ENCODE data around the gene DZIP1L. TPM values are rescaled to one million over a fixed set of nuclear protein-coding genes. Genes with fewer than 3 reads are reported as not detected.

DZIP1L gene
- total and polyA plus RNA-seq, 7 donors = 1.2 to 33.0 (median 16.8) TPM; not detected in 1

DNA sequence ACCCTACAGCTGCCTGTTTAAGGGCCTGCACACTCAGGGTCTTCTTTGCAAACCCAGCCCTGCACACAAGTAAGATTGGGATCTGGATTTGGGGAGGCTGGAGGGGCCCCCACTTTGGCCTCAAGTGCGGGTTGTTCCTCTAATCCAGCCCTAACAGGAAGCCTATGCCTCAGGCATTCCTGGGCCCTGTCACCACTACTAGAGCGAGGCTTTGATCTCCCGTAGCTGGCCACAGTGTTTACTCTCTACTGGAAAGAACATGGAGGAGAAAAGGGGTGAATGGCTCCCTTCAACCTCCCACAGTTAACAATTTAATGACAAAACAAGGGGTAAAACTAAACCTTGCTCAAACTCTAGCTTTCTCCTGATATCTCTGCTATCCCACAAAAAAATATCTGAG lies 48.4 kb downstream of the DZIP1L start:
- DNase-seq = no peak
- Histone ChIP-seq H3K9me3 (no peaks in the 10 kb centered on the region), H3K4me1 (peaks cover 0 to 7% (median 3%) of the 10 kb centered on the region in 4 donors), H3K27me3 (no peaks in the 10 kb centered on the region), H3K4me3 (no peak overlapping the region), H3K27ac (no peak overlapping the region), H3K36me3 (peaks cover 33 to 66% (median 40%) of the 10 kb centered on the region in 4 donors)
- 87% methylated on average over 3 of the region's 3 CpGs for WGBS, 2 donors
- intact Hi-C loops (cut with DNase I) = no loop called here
- TF ChIP-seq, protein P1, sequence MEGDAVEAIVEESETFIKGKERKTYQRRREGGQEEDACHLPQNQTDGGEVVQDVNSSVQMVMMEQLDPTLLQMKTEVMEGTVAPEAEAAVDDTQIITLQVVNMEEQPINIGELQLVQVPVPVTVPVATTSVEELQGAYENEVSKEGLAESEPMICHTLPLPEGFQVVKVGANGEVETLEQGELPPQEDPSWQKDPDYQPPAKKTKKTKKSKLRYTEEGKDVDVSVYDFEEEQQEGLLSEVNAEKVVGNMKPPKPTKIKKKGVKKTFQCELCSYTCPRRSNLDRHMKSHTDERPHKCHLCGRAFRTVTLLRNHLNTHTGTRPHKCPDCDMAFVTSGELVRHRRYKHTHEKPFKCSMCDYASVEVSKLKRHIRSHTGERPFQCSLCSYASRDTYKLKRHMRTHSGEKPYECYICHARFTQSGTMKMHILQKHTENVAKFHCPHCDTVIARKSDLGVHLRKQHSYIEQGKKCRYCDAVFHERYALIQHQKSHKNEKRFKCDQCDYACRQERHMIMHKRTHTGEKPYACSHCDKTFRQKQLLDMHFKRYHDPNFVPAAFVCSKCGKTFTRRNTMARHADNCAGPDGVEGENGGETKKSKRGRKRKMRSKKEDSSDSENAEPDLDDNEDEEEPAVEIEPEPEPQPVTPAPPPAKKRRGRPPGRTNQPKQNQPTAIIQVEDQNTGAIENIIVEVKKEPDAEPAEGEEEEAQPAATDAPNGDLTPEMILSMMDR (IDR thresholded peaks at IDR 0.05) = no peak
- no peak for TF ChIP-seq EP300 (IDR thresholded peaks at IDR 0.05)
- no peak for TF ChIP-seq POLR2AphosphoS5 (IDR thresholded peaks at IDR 0.05)
- no peak for TF ChIP-seq POLR2A (IDR thresholded peaks at IDR 0.05)

DNA sequence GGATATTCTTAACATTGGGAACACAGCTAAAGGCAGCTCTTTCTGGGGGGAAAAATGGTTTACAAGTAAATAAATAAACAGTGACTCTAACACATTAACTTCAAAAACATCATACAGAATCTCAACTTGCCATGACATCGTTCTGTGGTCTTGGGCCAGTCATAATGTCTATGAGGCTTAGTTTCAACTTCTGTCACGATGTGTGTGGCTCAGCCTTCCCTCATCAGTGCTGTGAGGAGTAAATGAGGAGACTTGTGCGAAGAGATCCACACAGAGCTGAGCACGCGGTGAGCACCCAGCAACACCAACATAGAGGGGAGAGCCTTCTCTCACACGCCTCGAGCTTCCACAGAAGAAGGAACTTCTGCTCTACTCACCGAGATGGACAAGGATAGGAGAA lies 49.0 kb downstream of the DZIP1L start:
- Histone ChIP-seq H3K4me3 (no peak overlapping the region), H3K9me3 (no peaks in the 10 kb centered on the region), H3K27ac (no peak overlapping the region), H3K27me3 (no peaks in the 10 kb centered on the region), H3K4me1 (peaks cover 0 to 7% (median 3%) of the 10 kb centered on the region in 4 donors), H3K36me3 (peaks cover 30 to 65% (median 39%) of the 10 kb centered on the region in 4 donors)
- intact Hi-C loops (cut with DNase I) = no loop called here
- no peak for DNase-seq
- 82 to 88% methylated on average over 8 of the region's 8 CpGs for WGBS, 2 donors
- TF ChIP-seq POLR2A (IDR thresholded peaks at IDR 0.05) (no peak), EP300 (IDR thresholded peaks at IDR 0.05) (no peak), POLR2AphosphoS5 (IDR thresholded peaks at IDR 0.05) (no peak)
- TF ChIP-seq, protein P1 (IDR thresholded peaks at IDR 0.05) = no peak

DNA sequence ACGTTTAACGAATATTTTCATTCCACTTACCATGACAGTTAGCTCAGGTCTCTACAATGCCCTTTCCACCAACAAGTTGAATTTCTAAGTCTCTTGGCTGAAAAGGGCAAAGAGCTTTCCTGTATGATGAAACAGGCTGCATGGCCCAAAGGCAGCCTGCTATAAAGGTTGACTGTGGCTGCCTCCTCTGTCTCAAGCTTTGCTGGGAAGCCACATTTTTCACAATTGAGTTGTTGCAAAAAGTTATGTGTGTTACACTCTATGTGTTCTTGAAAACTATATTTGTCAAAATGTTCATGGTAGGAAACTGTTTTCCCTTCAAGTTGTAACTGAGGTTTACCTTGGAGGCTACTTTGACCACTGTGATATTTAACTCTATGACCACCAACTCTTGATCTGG lies 49.5 kb downstream of the DZIP1L start:
- TF ChIP-seq POLR2AphosphoS5 (IDR thresholded peaks at IDR 0.05) = no peak
- TF ChIP-seq POLR2A (IDR thresholded peaks at IDR 0.05) = no peak
- TF ChIP-seq, protein P1 (IDR thresholded peaks at IDR 0.05) = no peak
- TF ChIP-seq EP300 (IDR thresholded peaks at IDR 0.05) = no peak
- Histone ChIP-seq H3K9me3 (no peaks in the 10 kb centered on the region), H3K36me3 (peaks cover 26 to 65% (median 39%) of the 10 kb centered on the region in 4 donors), H3K27ac (no peak overlapping the region), H3K4me1 (peaks cover 0 to 7% (median 3%) of the 10 kb centered on the region in 4 donors), H3K4me3 (no peak overlapping the region), H3K27me3 (no peaks in the 10 kb centered on the region)
- no peak for DNase-seq
- intact Hi-C loops (cut with DNase I) = no loop called here
- WGBS, 2 donors = 96 to 99% methylated on average over 2 of the region's 2 CpGs

DNA sequence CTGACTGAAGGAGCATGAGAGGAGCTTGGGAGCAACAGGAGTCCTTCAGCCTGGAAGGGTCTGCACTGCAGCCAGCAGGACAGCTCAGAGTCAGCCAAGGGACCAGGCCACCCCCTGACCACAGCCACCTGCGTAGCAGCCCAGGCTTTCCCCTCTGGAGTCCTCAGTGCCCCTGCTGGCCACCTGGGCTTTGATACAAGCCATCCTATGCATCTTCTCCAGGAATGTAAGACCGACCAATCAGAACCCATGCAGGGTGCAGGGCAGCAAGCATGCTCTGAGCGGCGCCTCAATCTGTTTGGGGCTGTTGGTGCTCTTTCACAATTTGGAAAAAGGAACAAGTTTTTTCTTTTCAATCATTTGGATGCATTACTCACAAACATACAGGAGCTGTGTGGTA lies 52.0 kb downstream of the DZIP1L start:
- intact Hi-C loops (cut with DNase I) = no loop called here
- H3K4me3 ChIP-seq = no peak overlapping the region
- peaks cover 0 to 17% (median 12%) of the 10 kb centered on the region in 4 donors for H3K4me1 ChIP-seq
- no peaks in the 10 kb centered on the region for H3K27me3 ChIP-seq
- no peak overlapping the region for H3K27ac ChIP-seq
- TF ChIP-seq POLR2A (IDR thresholded peaks at IDR 0.05) (no peak), EP300 (IDR thresholded peaks at IDR 0.05) (no peak), POLR2AphosphoS5 (IDR thresholded peaks at IDR 0.05) (no peak)
- TF ChIP-seq, protein P1 (IDR thresholded peaks at IDR 0.05) = no peak
- H3K9me3 ChIP-seq = no peaks in the 10 kb centered on the region
- H3K36me3 ChIP-seq = peaks cover 24 to 65% (median 39%) of the 10 kb centered on the region in 4 donors
- DNase-seq = no peak
- whole genome bisulfite sequencing, 2 donors = 69 to 70% methylated on average over 4 of the region's 4 CpGs

DNA sequence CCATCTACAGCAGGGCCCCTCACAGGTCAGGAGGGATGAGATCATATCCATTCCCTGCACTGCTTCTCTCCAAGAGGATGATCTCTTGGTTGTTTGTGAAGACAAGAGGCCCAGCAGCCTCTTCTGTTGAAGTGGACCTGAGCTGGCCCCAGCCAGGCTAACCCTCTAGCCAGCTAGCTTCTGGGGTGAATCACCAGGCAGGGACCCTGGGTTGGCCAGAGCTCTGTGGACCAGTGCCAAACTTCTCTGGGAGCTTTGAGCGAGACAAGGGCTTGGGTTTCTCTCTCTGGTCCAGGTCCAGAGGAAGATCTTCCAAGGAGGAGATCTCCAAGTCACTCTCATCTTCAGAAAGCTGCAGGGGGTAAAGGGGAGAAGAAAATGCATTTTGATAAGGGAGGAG lies 52.8 kb downstream of the DZIP1L start:
- intact Hi-C loops (cut with DNase I) = no loop called here
- WGBS, 2 donors = 77 to 83% methylated on average over 1 of the region's 1 CpG
- no peak overlapping the region for H3K4me3 ChIP-seq

More for the DNA sequence above, 52.8 kb downstream of the DZIP1L start:
- H3K27ac ChIP-seq = no peak overlapping the region
- peaks cover 23 to 59% (median 32%) of the 10 kb centered on the region in 4 donors for H3K36me3 ChIP-seq
- H3K4me1 ChIP-seq = peaks cover 0 to 17% (median 12%) of the 10 kb centered on the region in 4 donors
- no peaks in the 10 kb centered on the region for H3K9me3 ChIP-seq
- DNase-seq = no peak
- TF ChIP-seq POLR2A (IDR thresholded peaks at IDR 0.05) (no peak), POLR2AphosphoS5 (IDR thresholded peaks at IDR 0.05) (no peak), EP300 (IDR thresholded peaks at IDR 0.05) (no peak)
- TF ChIP-seq, protein P1 (IDR thresholded peaks at IDR 0.05) = no peak
- H3K27me3 ChIP-seq = no peaks in the 10 kb centered on the region
